GM20000 (cell line): Measurements from ENCODE around the gene PLAGL1.

Experiments
- DNase-seq: peaks from one replicate; pipeline ENCODE4 v3.0.0; 2012; ENCODE audit warnings: low spot score
- CTCF ChIP-seq: IDR thresholded peaks from 2 replicates; pipeline ENCODE4 v1.5.1; 2012; ENCODE audit warnings: mild to moderate bottlenecking, control low read depth; ENCODE audit errors: extremely low read depth, missing control alignments

PLAGL1 gene

GRCh38 chr6:143955971-143956370, 52.1 kb downstream of the PLAGL1 start:
- no peak for TF ChIP-seq CTCF
- no peak for DNase-seq

- no peak for TF ChIP-seq CTCF
- DNase-seq = no peak
Measured at GRCh38 chr6:143953922-143954321, 54.1 kb downstream of the PLAGL1 start.

GRCh38 chr6:143952947-143953701, 54.9 kb downstream of the PLAGL1 start:
- no peak for TF ChIP-seq CTCF
- DNase-seq = no peak

GRCh38 chr6:143952060-143952778, 55.8 kb downstream of the PLAGL1 start:
- no peak for TF ChIP-seq CTCF
- DNase-seq = no peak

GRCh38 chr6:143950875-143951274, 57.2 kb downstream of the PLAGL1 start:
- no peak for DNase-seq
- no peak for TF ChIP-seq CTCF

GRCh38 chr6:143949962-143950361, 58.1 kb downstream of the PLAGL1 start:
- no peak for DNase-seq
- TF ChIP-seq CTCF = no peak

GRCh38 chr6:143949535-143949934, 58.5 kb downstream of the PLAGL1 start:
- no peak for DNase-seq

More at GRCh38 chr6:143949535-143949934, 58.5 kb downstream of the PLAGL1 start:
- TF ChIP-seq CTCF = no peak
